Right hindlimb (tissue), 1 donor: ENCODE measurements around the gene FRMPD2.
"Not testable (repeated sequence)": the region's sequence is repeated elsewhere in the genome, so short reads cannot be mapped to it uniquely, and the experiment has no call there.

Source experiments
- DNase-seq: peaks from one replicate; pipeline ENCODE4 v3.0.0-alpha.2; 2018

FRMPD2 gene

DNA sequence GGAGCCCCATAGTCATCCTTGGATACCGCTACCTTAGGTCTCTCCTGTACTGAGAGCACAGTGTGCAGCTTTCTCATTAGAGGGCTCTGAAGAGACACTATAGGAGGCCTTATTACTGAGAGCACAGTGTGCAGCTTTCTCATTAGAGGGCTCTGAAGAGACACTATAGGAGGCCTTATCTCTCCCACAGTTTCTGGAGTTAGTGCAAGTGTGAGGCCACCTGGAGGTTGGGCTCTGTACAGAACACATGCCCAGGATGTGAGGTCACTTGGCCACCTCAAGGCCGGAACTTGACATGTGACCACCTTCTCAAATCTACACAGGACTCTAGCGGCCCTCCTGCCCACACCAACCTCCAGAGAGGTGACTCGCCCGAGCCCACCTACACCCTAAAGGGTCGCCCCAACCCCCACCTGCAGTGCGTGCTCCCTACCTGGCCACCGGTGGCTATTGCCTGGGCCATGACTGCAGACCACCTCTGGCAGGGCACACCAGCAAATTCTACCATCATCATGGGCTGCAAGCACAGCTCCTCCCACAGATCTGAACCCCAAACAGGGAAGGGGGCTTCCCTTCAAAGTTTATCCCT is 24.6 kb downstream of the FRMPD2 start:
- no peak for DNase-seq

DNA sequence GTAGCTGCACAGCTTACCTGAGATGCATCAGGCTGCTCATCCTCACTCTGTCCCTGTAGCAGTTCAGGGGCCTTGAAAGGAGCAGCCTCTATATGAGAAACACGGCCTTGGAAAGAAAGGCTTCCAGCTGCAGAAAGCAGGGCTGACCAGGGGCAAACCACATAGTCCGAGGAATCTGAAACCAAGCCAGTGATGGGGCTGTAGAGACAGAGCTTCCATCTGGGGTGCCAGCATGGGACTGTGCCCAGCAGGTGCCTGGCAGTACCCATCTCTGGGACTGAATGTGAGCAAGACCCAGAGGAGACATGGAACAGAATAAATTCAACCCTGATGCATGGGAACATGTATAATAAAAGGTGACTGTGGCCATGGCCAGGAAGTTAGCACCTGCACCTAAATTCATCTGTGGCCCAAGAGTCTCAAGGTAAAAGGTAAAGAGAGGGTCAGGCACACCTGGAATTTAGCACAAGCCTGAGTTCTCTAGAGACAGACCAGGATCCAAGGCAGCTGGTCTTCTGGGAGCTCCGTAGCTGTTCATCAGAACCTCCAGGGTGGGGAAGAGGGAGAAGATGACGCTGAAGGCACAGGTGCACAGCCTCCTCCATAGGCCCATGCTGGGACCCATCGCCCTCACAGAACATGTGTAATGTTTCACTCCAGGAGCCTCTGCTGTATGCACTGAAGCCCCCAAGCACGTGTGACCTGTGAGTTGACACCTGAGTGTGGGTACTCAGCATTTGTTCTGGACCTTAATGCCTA is 25.3 kb downstream of the FRMPD2 start:
- DNase-seq, result no peak

DNA sequence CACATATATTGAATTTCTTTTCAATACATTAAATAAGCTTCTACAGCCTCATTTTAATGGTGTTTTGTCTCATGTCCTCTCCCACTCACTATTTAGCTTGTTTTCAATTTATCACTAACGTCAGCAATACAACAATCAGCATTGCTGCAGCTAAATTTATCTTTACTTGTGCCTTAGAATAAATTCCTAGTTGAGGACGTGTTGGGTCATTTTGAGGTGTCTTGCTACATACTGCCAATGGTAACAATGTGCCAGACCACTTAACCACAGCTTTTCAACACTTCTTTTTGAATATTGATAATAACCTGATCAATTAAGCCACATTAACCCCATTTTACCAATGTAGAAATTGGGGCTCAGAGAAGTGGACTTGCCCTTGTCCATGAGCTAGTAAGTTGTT is 26.0 kb downstream of the FRMPD2 start:
- no peak for DNase-seq

DNA sequence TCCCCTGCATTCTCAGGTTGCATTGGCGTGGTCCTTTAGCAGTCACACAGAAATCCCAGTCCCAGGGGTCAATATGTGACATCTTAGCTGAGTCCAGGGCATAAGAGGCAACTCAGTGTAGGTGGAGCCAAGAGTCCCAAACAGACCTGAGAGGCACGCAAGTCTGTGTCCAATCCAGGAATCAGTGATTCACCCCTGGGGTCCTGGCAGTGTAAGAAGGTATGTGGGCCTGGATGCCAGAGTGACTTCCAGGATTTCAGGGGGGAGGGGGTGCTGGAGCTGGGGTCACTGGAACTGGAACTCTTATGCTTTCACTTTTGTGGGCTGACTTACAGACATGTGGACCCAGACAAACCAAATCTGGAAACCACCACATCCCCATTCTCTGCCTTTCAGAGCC is 26.8 kb downstream of the FRMPD2 start:
- no peak for DNase-seq

DNA sequence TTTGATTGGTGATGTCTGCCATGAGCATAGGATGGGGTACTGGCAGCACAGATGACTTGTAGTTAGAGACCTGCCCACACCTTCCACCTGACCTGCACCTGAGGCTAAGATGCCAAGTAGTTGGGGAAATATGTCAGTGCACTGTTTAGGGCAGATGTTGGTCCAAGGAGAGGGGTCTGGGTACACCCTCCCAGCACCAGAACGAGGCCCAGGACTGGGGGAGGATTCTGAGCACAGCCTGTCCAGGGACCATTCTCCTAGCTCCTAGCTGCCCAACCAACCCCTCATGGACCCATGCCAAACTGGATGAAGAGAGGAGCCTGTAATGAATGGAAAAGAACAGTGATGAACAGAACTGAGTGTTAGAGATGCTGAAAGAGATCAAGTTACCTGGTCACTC is 28.0 kb downstream of the FRMPD2 start:
- no peak for DNase-seq

DNA sequence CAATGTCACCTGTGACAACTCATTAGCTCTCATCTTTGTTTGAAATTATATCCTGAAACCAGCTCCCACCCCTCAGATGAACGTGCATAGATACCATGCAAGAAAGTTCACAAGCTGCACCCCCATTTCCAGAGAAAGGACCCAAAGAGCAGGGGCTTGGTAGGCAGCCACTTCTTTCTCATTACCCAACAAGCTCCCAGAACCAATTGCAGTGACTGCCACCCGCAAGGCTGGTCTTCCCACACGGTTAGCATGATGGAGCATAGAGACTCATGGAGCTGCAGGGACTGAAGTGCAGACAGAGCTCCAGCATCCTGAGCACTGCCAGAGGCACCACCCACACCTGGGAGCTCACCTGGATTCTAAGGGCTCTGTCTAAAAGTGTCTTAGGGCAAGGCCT is 28.5 kb downstream of the FRMPD2 start:
- no peak for DNase-seq

DNA sequence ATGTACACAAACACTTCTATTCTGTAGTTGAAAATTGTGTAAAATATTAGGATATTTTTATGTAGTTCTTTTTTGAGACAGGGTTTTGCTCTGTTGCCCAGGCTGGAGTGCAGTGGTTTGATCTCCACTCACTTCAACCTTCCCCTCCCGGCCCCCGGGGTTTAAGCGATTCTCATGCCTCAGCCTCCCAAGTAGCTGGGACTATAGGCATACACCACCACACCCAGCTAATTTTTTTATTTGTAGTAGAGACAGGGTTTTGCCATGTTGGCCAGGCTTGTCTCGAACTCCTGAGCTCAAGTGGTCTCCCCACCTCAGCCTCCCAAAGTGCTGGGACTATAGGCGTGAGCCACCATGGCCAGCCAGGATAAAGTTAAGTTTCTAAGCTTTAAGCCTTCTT is 30.6 kb downstream of the FRMPD2 start:
- DNase-seq, result not testable (repeated sequence)

DNA sequence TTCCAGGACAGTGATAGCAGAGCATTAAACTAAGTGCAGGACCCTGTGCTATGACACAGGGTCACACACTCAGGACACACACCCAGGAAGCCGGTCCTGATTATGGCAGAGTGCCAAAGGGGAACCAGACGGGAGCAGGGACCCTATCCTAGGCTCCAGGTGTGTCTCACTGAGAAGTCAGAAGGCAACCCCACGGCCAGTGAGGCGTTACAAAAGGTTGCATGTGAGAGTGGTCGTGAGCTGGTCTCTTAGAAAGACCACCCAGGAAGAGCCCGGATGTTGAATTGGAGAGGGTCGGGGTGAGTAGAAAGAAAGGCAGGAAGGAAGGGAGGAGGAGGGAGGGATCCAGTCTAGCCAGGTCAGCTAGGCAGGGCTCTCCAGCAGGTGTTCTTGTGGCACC is 31.0 kb downstream of the FRMPD2 start:
- no peak for DNase-seq

DNA sequence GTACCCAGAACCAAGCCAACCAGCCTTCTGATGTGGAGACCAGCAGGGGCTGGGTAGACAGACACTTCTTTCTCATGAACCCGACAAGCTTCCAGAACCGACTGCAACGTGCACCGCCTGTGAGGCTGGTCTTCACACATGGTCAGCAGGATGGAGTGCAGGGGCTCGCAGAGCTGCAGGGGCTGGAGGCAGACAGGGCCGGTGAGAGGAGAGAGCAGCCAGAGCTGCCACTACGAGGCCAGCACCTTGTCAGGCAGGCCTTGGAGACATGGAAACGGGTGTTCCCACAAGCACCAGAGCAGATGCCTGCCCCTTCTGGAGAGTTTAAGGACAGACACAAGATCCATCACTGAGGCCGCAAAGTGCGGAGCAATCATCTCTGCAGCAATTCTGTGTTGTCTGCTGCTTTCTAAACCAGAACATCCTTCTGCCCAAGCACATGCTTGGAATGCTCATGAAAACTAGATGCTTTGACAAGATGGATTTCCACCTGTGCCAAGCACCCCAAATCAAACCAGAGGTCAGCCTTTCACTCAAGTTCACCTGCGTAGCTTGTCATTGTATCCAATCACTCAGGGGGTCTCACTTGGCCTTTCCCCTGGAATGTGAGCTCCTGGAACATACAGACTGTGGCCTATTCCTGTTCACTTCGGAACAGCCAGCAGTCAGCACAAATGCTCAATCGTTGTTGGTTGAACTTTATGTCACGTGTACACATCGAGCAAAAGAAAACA is 32.2 kb downstream of the FRMPD2 start:
- no peak for DNase-seq

DNA sequence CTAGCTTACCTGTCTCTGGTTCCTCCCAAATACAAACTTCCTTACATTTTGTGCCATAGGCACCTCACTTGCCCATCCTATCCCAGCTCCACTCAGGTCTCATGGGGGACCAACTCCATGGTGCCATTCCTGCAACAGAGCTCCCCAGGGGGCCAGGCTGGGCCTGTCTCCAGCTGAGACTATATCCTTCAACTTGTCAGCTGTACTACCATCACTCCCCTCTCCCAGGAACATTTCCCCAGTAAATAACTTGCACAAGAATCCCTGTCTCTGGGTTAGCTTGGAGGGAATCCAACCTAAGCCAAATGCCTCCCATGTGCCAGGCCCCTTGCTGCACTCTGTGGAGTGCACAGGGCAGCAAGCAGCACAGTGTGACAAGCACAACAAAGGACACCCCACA is 33.2 kb downstream of the FRMPD2 start:
- DNase-seq, result no peak

DNA sequence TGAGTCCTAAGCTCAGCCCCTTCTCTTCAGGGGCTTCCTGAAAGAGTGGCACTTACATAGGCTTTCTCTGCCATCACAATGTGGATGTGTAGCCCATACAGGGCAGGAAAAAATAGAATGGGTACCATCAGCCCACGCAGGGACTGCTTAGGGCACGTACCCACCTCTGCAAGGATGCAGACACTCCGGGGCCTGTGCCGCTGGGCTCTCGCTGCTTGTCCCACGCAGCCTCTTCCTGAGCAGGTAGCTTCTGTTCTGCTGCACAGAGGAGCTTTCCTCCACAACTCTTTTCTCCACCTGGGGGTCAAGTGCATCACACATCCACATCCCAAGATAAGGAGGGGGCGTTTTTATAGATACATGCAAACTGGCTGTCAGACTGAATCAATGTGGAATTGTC is 34.3 kb downstream of the FRMPD2 start:
- DNase-seq, result no peak

DNA sequence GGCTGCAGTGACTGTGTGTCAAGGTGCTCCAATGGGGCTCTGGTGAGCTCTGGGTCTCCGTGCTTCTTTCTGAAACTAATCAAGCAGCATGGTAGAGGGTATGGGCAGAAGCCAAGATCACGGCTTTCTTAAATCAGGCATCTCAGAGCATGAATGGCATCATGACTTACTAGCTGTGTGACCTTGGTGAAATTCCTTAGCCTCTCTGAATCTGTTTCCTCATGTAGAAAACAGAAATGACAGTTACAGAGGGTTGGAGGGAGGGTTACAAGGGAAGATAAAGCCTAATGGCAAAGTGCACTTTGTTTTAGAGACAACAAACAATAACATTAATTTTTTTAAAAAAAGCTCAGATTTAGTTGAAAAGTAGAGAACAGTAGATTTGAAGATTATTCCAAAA is 34.9 kb downstream of the FRMPD2 start:
- no peak for DNase-seq

DNA sequence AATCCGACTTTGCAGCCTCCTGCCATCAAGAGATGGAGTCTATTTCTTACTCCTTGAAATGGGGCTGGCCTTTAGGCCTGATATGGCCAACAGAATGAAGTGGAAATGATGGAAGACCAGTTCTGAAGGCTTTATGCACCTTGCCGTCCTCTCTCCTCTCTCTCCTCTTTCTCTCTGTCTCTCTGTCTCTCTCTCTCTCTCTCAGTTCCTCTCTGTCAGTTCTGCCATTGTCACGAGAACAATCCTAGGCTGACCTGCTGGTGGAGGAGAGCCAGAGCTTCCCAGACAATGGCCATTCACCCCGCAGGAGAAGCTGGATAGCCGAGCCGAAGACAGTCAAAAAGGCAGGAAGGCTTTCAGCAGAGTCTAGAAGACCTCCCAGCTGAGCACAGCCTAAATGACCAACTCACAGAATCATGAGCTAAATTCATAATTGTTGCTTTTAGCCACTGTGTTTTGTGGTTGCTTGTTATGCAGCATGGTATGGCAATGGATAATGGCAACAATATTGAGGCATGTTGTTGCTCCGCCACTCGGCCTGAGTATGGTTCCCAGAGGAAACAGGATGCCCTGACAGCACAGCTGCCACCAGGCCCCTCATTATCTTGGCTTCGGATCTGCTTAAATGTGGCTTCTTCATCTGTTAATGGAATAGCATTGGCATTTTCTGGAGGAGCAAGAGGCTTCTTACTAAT is 35.5 kb downstream of the FRMPD2 start:
- no peak for DNase-seq

DNA sequence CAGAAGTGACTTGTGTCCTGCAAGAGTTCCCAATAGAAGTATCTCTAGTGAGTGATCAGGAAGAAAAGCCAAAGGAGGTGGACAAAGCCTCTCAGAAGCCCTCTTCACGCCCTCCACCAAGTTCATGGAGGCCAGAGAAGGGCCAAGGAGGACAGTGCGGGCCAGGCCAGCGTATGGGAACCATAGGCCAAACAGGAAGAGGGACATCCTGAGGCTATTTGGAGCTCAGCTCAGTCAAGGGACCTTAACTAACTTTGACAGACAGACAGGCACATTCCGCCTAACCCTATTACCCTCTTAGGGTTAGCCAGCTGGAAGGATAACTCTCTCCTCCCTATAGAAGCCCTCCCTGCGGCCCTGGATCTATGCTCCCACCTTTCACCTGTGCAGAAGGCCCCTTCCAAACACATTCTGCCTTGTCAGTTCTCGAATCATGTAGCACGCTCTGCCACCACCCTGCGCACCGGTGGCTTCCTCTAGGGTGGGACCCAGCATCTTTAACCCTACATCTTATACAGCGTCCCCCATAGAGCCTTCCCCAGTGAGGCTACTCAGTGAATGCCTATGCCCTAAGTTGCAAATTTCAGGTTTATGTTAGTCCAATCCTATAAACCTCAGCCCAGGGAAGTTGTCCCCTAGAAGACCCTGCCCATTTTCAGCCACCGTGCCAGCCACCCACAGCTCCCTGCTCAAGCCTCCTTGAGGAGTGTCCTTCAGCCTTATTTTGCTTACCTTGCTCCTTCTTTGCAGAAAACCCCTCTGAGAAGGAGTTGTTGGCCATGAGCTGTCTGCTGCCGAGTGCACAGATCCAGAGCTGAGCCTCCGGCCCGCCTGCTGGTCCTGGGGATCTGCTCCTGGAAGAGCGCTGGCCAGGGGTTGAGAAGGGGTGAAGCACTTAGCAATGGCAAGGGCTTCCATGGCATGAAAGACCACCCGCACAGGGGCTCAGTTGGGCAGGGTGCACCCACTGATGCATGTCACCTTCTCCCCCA is 36.9 kb downstream of the FRMPD2 start:
- DNase-seq, result no peak

DNA sequence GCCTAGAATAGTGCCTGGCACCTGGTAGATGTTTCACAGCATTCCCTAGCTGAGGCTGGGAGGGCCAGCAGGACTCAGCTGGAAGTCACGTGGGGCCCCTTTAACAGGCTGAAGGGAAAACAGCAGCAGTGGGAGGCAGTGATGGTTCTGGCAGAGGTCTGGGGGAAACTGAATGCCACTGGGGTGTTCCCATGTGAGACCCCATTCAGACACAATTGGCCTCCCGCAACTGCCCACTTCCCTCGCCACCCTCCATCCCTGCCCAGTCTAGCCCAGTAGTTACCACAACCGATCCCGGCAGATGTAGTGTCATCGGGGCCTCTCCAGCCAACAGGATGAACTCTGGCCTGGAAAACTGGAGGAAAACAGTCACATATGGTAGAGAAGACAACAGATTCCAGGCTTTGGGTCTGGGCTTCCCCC is 38.3 kb downstream of the FRMPD2 start:
- no peak for DNase-seq

DNA sequence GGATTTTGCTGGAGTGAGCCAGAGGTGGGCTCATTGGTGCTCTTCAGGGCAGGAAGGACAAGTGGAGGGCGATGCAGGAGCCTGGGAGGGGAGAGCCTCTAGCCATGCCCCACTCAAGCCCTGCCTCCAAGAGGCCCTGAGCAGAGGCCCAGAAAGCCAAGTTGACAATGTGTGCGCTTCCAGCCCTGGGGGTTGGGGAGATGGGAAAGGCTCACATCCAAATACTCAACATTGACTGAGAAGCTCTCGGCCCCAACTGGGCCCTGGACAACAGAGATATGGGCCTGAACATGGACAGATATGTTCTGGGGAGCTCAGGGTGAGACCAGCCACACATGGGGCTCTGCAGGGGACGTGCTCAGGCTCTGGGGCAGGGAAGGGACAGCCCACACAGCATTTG is 39.0 kb downstream of the FRMPD2 start:
- no peak for DNase-seq

DNA sequence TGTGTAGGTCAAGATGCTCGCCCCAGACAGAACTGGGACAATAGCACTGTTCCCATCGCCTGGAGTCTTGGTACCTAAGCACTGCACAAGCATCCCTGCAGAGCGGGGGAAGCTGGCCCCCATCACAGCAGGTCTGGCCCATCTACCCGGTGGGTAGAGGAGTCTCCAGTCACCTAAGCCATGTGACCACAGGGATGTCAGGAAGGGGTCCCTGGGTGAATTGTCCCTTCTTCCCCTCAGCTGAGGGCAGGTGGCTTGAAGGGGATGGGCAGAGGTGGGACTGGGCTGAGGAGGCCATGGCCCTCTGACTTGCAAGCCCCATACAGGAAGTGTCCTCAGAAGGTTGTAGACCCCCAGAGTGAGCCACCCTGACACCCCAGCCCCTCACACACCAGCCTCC is 39.7 kb downstream of the FRMPD2 start:
- no peak for DNase-seq

DNA sequence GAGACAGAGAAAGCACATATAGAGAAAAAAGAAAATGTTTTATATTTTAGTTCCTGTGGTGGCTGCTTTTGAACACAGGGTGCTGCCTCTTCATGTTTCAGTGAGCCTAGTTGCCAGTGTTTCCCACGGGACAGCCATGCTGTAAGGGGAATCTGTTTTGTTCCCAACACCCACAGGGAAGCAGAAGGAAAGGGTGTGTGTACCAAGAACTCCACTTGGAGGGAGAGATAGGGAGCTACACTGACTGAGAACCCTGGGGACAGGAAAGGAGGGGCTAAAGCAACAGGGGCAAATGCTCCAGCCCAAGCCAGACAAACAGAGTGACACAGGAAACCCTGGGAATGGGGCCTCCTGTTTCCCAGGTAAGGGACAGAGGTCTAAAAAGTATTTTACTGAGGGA is 40.2 kb downstream of the FRMPD2 start:
- DNase-seq, result no peak

DNA sequence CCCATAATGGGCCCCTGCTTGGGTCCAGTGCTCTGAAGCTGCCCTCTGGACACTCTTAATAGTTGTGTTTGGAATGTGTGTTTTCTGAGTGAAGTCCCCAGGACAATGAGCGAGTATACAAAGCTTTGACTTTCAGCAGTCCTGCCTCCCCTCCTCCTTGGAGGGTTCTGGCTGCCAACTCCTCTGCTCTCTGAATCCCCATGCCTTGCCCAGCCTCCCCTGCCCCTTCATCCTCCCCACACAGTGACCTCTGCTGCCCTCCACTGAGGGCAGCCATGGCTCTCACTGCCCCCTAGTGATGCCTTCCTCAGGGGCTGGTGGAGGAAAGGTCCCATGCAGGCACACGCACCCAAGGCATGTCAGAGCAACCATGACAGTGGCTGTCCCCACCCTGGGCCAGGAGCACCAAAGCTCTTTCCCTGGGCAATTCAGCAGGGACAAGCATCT is 40.9 kb downstream of the FRMPD2 start:
- DNase-seq, result no peak

DNA sequence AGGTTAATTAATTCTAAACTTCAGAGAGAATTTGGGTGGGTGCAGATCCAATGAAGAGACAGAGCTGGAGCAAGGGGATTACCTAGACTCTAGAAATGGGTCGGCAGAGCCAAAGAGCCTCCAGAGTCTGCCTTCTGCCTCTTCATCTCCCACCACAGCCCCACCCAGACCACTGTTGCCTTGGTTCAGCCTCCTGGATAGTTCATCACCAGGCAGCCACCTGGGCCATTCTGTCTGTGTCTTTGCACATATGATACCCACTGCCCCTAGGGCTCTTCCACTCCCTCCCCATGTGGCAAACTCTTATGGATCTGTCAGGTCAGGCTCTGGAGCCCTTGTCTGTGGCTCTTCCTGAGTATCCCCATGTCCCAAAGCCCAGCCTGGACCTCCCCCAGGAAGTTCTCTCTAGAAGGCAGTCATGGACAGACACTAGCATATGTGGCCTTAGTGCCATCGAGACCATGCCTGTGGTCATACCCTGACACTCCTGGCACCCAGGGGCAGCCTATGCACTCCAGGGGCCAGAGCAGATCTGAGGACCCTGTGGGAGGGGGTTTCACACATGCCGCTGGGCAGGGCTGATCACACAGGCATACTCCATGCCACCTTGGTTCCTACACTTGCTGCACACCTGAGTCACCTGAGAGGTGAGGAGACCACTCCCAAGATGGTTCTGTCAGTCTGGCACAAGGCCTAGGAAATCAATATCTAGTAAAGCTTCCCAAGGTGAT is 41.6 kb downstream of the FRMPD2 start:
- no peak for DNase-seq

DNA sequence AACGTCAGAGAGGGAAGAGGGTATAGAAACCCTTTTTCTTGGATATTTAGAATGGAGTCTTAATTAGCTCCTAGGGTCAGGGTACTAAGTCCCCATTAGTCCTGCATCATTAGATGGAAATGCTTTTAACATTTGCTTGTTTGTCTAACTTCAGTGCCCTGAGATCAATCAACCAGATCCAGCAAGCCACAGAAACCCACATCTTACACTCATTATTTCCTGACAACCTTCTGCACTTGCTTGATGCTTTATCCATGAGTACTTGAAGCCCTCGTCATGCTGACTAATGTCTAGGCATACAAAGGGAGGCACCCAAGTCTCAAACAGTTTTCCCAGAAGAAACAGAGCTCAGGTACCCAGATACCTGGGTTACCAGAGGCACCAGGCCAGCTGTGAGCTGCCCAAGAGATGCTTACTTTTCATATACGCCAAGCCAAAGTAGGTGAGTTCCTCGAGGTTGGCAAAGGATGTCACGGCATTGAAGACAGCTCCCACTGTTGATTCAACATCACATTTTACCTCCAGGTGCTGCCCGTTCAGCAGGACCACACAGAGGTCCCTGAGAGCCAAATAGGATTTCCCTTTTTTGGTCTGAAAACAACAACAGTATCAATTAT is 42.7 kb downstream of the FRMPD2 start:
- DNase-seq, result no peak
